Left kidney (tissue), 2 donors: ENCODE results near the gene SARNP. TPM values are rescaled to one million over a fixed set of nuclear protein-coding genes. Genes with fewer than 3 reads are reported as not detected.
"Not testable (repeated sequence)": the region's sequence is repeated elsewhere in the genome, so short reads cannot be mapped to it uniquely, and the experiment has no call there.

Source experiments
- DNase-seq: peaks from one replicate; pipeline ENCODE4 v3.0.0-alpha.2; 2013
- polyA plus RNA-seq: library from polyadenylated mRNA; unstranded; fragments of 120-200 nt; gene quantifications from one replicate; pipeline ENCODE4 v1.2.1, GENCODE V29; 2013; ENCODE audit not compliant: insufficient read length

The SARNP gene
- polyA plus RNA-seq, 1 donor, result 123 TPM

DNA sequence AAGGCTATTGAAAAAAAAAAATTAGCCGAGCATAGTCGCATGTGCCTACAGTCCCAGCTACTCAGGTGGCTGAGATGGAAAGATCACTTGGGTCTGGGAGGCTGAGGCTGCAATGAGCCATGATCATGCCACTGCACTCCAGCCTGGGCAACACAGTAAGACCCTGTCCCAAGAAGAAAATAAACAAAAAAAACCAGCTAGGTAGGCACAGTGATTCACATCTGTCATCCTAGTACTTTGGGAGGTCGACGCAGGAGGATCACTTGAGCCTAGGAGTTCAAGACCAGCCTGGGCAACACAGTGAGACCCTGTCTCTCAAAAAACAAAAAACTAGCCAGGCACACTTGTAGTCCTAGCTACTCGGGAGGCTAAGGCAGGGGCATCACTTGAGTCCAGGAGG, 8.2 kb downstream of the SARNP start:
- no peak for DNase-seq

DNA sequence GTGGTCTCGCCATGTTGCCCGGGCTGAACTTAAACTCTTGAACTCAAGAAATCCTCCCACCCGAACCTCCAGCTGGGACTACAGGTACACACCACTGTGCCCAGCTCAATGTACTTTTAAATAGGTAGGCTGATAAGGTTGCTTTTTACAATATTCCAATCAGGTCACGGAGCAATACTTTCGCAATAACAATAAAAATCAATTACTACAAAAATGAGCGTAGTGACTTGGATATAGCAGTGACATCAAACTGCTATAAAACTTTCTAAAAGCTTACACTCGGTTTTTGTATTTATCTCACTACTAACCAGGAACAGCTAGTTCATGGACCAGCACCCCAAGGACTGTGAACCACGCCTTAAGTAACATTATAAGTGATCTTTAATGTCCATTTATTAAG, 10.5 kb downstream of the SARNP start:
- no peak for DNase-seq

DNA sequence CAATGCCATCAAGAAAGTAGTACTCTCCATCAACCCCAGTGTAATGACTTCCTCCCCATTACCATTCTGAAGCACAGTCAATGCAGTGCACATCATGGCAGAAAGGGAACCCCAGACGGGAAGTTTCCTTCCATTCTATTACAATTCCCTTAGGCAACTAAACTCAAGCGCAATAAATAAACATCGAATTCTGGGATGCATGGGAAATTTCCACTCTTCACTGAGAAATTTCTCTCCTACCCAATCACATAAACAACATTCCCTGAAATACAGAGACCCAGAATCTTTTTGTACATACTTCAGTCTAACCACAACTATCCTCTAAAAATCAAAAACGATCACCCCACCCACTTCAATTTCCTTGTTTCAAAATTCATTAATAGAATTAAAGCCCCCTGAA, 20.0 kb downstream of the SARNP start:
- DNase-seq, result no peak

DNA sequence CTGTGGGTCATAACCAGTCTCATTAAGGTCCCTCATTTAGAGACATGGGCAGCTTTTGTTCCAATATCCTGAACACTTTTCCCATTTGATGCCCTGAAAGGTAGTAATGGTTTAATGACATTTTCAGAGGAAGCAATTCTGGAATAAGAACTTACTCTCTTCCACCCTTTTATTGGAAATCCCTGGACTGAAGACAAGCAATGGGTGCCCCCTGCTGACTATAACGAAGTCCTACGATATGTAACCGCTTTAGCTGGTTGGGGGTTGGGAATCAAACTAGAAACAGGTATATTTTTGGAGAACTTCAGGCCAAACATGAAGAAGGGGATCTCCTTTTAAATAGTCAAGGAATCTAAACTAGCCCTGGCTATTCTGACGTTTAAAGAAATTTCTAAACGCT, 20.5 kb downstream of the SARNP start:
- peak; percentile 68 for DNase-seq

DNA sequence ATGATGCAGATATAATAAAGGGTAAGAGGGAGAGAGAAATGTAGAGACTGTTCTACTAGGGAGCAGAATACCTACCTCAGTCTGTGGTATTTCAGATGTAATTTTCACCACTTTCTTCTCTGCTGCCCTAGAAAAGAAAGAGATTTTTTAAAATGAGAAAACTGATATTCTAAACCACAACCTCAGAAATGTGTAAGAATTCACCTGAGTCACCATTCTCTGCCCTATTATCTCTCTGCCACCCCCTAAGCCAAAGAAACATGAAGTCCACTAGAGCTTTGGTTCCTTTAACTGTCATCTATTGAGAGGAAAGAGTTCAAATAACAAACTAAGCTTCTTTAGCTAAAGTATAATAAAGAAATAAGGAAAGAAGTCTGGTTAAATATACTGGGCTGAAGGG, 21.6 kb downstream of the SARNP start:
- no peak for DNase-seq

DNA sequence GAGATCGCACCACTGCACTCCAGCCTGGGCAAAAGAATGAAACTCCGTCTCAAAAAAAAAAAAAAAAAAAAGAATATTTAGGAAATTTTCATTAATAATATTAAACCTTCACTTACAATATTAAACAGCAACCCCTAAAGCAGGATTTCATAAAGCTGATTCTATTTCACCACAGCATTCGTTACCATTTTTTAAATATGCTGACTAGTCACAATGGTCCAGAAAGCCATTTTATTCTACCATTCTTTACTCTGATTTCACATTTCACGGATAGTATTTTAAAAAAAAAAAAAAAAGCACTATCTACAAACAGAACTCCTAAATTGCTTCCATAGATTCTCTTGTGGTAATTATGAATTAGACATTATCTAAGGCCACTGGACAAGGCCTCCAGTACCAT, 27.6 kb downstream of the SARNP start:
- DNase-seq, result no peak

DNA sequence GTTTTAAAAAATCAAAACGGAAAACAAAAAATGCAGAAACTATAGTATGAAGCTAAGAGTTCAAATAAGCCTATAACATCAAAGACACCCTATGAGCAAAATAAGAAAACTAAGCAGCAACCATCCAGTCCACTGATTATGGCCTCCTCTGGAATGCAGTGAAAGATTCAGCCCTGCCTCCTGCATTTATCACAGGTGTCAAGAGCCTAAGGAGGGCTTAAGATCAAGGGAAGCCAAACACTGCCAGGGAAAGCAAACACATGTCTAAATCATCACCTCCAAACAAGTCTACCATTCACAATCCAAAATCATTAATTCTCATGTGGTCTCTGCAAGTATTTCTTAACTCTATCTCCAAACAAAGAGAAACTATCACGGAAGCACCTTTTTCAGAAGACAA, 28.4 kb downstream of the SARNP start:
- DNase-seq, result peak; percentile 17

DNA sequence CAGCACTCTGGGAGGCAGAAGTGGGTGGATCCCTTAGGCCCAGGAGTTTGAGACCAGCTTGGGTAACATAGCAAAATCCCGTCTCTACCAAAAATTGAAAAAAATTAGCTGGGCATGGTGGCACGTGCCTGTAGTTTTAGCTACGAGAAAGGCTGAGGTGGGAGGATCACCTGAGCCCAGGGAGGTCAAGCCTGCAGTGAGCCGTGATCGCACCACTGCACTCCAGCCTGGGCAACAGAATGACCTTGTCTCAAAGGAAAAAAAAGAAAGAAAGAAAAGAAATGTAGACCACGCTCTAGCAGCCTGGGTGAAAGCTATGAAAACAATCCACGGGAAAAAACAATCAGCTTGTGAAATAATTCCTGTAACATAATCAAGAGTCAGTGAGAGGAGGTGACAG, 29.0 kb downstream of the SARNP start:
- peak; percentile 32 for DNase-seq

DNA sequence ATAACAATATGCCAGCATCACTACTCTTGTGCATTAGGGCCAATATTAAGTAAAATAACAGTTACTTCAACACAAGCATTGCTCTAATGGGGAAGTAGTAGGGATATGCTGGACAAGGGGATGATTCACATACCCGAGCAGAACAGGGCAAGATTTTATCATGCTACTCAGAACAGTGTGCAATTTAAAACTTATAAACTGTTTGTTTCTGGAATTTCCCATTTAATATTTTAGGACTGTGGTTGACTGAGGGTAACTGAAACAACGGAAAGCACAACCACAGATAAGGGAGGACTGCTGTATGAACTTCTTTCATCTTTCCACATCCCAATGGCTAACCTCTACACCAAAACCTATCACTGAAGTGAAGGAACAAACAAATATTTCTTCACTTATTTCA, 36.8 kb downstream of the SARNP start:
- DNase-seq, result no peak

DNA sequence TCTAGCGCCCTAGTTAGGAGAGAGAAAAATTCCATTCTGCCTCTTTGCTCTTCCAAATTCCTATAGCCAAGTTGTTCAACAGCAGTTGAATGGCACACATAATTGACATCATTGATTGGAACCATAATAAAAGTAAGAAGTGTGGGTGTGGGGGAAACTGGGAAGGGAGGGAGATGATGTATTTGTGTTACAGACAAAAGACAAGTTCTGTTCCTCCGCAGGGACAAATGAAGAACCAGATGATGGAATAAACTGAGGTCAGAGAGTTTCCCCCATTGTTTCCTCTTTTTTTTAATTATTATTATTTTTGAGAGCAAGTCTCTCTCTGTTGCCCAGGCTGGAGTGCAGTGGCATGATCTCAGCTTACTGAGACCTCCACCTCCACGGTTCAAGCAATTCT, 39.7 kb downstream of the SARNP start:
- DNase-seq, result no peak

DNA sequence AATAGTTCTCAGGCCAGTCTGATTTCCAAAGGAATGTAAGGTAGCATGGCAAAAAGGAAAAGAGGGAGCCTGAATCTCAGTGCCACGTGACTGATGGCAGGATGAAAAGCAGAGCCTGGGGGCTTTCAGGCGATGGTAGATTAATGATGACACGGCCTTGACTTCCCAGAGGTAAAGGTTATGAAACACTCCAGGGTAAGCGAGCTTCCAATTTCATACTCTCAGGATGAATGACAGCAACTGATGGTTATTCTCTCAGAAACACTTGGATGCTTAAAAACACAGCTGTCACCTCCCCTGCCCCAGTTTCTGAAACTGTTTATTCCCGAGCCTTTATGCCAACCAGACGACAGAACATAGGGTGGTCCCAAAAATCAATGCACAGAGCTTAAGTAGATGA, 45.8 kb downstream of the SARNP start:
- no peak for DNase-seq

DNA sequence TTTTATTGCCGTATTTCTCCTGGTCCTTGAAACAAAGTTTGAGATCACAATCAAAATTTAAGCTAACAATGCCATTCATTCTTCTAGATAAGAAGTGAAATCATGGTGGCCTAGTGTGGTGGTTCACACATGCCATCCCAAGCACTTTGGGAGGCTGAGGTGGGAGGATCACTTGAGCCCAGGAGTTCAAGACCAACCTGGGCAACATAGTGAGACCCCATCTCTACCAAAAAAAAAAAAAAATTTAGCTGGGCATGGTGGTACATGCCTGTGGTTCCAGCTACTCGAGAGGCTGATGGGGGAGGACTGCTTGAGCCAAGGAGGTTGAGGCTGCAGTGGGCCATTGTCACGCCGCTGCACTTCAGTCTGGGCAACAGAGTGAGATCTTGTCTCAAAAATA, 50.4 kb downstream of the SARNP start:
- DNase-seq, result no peak

DNA sequence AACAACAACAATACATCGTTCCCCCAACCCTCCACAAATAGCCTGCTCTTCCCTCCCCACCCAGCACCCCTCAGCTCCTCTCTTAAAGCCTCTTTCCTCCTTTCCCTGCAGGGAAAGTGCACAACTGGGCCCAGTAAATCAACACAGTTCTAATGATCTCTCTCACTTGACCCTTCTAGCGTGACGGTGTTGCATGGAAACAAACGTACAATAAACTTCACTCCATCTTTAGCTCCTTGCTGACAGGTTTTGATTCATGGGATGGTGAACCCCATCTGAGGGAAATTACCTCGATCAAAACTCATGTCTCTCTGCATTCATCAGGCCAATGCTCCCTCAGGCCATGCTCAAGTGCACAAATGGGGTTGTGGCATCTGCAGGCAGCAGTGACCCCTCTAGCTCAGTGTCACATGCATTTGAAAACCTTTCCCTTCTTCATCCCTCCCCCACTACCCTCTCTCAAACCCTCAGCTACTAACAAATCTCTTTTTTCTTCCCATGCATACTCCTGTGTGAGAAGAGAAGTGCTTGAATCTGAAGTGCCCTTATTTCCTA, 51.7 kb downstream of the SARNP start:
- no peak for DNase-seq

DNA sequence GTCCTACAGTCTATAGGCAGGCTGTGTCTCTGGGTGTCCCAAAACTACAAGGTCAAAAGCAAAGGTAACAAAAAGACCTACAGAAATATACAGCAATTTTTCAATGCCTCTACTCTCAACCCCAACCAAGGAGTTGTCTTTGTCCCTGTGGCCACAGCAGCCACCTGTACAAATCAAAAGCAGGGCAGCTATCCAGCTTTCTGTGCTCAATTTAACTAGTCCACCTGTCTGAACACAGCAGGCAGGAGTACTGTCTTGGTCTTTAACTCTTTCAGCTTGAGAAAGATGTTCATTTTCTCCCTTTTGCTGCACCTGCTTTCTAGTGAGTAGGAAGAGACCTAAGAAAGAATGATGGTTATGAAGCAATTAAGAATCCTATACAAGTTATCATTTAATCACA, 54.9 kb downstream of the SARNP start:
- no peak for DNase-seq

DNA sequence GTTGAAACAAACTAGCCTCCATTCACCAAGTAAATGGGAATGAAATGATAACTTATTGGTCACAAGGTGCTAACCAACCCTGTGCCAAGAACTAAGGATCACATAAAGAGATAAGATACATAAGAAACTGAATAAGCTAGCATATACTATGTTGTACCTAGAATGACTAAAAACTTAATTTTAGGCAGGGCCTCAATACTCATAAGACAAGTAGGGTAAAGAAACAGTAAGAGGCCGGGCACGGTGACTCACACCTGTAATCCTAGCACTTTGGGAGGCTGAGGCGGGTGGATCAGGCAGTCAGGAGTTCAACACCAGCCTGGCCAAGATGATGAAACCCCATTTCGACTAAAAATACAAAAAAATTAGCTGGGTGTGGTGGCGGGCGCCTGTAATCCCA, 56.9 kb downstream of the SARNP start:
- DNase-seq, result no peak

DNA sequence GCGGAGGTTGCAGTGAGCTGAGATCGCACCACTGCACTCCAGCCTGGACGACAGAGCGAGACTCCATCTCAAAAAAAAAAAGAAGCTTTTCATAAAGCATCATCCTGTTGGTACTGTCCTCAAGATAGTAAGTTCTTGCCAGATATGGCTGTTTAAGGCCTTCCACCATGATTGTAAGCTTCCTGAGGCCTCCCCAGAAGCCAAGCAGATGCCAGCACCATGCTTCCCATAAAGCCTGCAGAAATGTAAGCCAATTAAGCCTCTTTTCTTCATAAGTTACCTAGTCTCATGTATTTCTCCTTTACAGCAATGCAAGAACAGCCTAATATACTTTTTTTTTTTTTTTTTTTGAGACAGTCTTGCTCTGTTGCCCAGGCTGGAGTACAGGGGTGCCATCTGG, 58.9 kb downstream of the SARNP start:
- DNase-seq, result not testable (repeated sequence)

DNA sequence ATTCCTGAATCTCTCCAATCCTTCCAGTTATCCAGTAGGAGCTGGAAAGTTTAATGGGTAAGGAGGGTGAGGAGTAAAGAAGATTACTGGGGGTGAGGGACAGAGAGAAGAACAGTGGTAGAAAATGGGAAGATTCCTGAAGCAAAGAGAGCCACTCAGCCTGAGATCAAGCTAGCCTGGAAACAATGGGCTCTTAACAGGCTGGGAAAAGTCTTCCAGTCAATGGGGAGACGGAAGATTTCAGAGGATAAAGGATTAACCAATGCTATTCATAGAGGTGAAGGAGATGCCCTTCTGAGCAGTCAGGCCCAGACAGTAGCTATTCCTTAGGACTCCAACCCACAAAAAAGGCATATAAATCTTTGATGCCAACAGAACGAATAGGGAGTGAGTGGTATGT, 59.8 kb downstream of the SARNP start:
- DNase-seq, result no peak

DNA sequence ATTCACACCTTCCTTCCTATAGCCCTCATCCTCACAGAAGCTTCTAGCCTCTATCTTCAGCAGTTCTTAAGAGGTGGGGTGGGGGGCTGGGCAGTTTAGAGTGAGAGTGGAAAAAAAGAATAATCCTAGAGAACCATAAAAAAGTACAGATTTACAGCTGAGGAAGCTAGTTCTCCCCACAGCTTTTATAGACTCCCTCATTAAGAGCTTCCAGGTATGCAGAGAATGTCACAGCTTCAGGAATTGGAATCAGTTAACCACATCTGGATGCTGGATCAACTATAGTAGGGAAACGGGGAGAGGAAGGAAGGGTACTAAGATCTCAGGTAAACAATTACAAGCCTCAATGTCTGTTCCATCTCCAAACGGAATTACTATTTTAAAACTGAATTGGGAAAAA, 62.3 kb downstream of the SARNP start:
- no peak for DNase-seq

DNA sequence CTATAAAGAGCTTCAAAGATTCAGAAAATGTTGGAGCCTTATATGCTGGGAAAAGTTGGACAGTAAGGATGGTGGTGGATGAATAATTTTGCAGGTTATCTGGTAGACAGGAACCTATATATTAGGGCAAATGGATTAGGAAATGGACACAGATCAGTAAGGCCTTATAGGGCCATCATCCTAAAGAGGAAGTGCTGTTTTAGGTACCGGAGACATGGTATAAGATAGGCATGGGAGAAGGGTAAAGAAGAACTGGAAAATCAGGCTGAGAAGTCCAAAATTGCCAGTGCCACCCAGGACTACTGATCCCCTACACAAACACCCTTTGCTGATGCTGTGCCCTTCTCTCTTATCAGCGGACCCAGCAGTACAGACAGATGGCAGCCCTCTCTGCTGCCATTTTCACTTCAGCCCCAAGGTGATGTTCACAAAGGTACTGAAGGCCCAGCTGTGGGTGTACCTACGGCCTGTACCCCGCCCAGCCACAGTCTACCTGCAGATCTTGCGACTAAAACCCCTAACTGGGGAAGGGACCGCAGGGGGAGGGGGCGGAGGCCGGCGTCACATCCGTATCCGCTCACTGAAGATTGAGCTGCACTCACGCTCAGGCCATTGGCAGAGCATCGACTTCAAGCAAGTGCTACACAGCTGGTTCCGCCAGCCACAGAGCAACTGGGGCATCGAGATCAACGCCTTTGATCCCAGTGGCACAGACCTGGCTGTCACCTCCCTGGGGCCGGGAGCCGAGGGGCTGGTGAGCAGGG, 69.1 kb downstream of the SARNP start:
- DNase-seq, result no peak

DNA sequence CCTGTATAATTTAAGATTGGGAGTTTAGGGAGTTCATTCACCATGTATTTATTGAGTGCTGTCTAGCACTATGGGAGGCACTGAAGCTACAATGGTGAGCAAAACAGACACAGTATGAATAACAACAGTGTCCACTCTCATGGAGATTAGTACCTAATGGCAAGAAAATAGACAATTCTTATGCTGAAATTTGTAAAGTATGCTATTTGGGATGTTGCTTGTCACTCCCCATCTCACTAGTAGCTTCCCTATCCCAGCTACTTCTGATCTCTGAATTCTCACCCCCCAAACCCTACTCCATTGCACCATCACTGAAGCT, 70.7 kb downstream of the SARNP start:
- DNase-seq, result no peak

DNA sequence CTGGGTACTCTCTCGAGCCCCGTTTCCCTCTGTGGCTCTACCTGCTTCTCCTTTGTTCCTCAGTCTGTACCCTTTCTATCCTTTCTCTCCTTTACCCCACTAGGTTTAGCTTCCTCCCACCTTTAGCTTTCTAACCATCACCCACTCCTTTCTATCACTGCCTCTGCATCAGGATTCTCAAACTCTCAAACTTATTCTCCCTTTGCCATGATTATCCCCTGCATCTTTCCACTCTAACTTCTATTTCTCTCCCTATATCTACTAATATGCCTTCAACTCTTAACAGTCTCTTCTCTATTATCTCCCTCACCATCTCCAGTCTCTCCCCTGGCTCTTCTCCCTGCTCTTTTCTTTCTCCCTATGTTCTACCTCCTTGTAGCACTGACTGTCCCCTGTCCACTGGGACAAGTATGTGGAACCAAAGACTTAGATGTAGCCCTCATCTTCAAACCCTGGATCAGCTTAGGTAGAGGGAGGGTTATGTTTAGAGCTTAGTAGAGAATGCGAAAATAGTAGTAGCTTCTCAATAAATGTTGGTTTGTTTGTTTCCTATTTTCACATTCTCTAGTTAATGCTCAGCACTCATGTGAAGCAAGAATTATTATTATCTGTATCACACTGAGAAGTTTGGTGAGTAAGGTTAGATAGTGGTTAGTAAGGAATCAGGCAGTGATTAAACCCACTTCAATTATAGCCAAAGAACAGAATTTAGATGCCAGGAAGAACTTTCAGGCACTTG, 71.2 kb downstream of the SARNP start:
- DNase-seq, result no peak

DNA sequence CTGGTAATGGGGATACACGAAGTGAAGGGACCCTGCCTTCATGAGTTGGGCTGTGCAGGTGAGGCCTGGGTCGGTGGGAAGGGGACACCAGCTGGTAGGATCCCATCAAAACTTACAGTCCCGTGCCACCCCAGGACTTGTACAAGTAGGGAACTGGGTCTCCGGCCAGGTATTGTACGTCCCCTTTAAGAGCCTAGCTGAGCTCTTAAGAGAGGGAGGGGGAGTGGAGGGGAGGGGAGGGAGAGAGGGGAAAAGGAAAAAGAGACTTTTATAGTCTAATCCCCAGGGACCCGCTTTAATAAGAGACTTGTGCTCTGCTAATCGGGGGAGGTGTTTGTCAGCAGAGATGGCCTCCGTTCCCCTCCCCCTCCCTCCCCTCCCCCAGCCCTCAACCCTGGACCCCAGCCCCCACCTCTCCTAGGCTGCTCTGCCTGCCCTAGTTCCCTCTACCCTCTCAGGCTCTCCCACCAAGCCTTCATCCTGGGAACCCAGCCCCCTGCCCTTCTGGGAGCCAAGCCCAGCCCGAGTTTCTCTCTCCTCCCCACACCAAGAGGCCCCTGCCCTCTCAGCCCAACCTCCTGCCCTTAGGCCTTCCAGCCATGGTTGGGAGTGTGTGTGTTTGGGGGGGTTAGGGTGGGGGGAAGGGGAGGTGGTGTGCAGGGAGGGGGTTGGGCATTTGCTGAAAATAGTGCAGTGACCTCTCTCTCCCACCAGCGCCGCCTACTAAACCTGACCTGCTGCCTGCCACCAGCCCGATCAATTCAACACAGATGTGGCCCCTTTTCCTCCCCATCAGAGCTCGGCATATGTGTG, 72.0 kb downstream of the SARNP start:
- peak; percentile 84 for DNase-seq
